MM.1S (cell line): ENCODE results near the gene THOC2.

Experiments
- EZH2 ChIP-seq: fragments of 300-600 bp; sonication (generic); optimal IDR thresholded peaks from 2 replicates; pipeline ENCODE3; 2017; ENCODE audit warnings: low read depth, mild to moderate bottlenecking, antibody characterized with exemption, low read length, mixed read lengths
- EZH2phosphoT487 ChIP-seq: fragments of 300-600 bp; sonication (generic); IDR thresholded peaks from 2 replicates; pipeline ENCODE4 v1.6.1; 2018; ENCODE audit warnings: antibody characterized with exemption, low read length
- TF ChIP-seq, protein P1 (sequence below): fragments of 300-600 bp; sonication (generic); IDR thresholded peaks from 2 replicates; pipeline ENCODE4 v1.5.1; 2016; ENCODE audit warnings: antibody characterized with exemption, low read length, mixed read lengths

DNA sequence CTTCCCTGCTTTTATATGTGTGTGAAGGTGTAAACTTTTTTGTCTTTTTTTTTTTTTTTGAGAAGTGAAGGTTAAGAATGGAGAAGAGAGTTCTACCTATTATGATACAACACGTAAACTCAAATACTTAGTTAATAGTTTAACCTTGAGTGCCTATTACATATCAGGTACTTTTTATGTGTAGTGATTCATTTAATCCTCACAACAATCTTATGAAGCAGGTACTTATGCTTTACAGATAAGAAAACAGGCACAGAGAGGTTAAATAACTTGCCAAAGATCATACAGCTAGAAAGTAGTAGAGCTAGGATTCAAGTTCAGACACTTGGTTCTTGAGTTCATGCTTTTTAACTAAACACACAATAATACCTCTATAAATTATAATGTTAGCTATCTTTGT lies 107.4 kb downstream of the THOC2 start:
- TF ChIP-seq EZH2 (no peak), EZH2phosphoT487 (no peak)
- TF ChIP-seq, protein P1, sequence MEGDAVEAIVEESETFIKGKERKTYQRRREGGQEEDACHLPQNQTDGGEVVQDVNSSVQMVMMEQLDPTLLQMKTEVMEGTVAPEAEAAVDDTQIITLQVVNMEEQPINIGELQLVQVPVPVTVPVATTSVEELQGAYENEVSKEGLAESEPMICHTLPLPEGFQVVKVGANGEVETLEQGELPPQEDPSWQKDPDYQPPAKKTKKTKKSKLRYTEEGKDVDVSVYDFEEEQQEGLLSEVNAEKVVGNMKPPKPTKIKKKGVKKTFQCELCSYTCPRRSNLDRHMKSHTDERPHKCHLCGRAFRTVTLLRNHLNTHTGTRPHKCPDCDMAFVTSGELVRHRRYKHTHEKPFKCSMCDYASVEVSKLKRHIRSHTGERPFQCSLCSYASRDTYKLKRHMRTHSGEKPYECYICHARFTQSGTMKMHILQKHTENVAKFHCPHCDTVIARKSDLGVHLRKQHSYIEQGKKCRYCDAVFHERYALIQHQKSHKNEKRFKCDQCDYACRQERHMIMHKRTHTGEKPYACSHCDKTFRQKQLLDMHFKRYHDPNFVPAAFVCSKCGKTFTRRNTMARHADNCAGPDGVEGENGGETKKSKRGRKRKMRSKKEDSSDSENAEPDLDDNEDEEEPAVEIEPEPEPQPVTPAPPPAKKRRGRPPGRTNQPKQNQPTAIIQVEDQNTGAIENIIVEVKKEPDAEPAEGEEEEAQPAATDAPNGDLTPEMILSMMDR, result no peak
